PC-9 (cell line): Measurements from ENCODE around the gene RRBP1. TPM values are rescaled to one million over a fixed set of nuclear protein-coding genes. Genes with fewer than 3 reads are reported as not detected.

ENCODE experiments used
- BruUV-seq: library from RNA; stranded (reverse); fragments of 400-500 nt; replicated peaks from 2 replicates; lab custom pipeline; 2021; lab: Mats Ljungman, UMichigan
- CTCF ChIA-PET: fragments of 300-600 bp; sonication (Branson Sonifier 250); formaldehyde crosslinking; loops from one replicate; lab custom pipeline; 2022; ENCODE audit warnings: antibody characterized with exemption; lab: Charles Lee
- POLR2A ChIA-PET: fragments of 300-600 bp; sonication (Branson Sonifier 250); formaldehyde crosslinking; loops from one replicate; lab custom pipeline; 2022; ENCODE audit warnings: antibody characterized with exemption; ENCODE audit not compliant: unreplicated experiment; lab: Charles Lee
- DNase-seq, 2 experiments: peaks; one replicate each; pipeline versions ENCODE4 v3.0.0 to v3.0.0-alpha.2; 2015 to 2022; ENCODE audit warnings: mixed read lengths in 1 of 2
- H2AFZ ChIP-seq: fragments of 200-600 bp; sonication (generic); 2 replicates; pipeline ENCODE4 v1.8.1; 2017; ENCODE audit warnings: antibody characterized with exemption
- H3F3A ChIP-seq: fragments of 200-600 bp; sonication (generic); 2 replicates; pipeline ENCODE4 v1.8.1; 2017; ENCODE audit warnings: antibody characterized with exemption, mild to moderate bottlenecking, low read depth; ENCODE audit not compliant: insufficient read depth
- H3K27ac ChIP-seq: fragments of 200-600 bp; sonication (generic); 2 replicates; pipeline ENCODE4 v1.6.1; 2016; ENCODE audit warnings: mixed run types
- H3K27me3 ChIP-seq: fragments of 200-600 bp; sonication (generic); 2 replicates; pipeline ENCODE4 v1.6.1; 2016; ENCODE audit warnings: low read depth, mixed run types; ENCODE audit not compliant: insufficient read depth
- H3K36me3 ChIP-seq: fragments of 200-600 bp; sonication (generic); 2 replicates; pipeline ENCODE4 v1.6.1; 2016; ENCODE audit warnings: low read depth, mixed run types
- H3K4me1 ChIP-seq: fragments of 200-600 bp; sonication (generic); replicated peaks from 2 replicates; pipeline ENCODE4 v1.6.1; 2016; ENCODE audit warnings: mixed run types; ENCODE audit not compliant: insufficient read depth
- H3K4me2 ChIP-seq: fragments of 200-600 bp; sonication (generic); 2 replicates; pipeline ENCODE4 v1.6.1; 2017; ENCODE audit warnings: mixed run types
- H3K4me3 ChIP-seq: fragments of 200-600 bp; sonication (generic); 2 replicates; pipeline ENCODE4 v1.6.1; 2016; ENCODE audit warnings: mixed run types
- H3K79me2 ChIP-seq: fragments of 200-600 bp; sonication (generic); 2 replicates; pipeline ENCODE4 v1.6.1; 2017; ENCODE audit warnings: low read depth, mixed run types
- H3K9me2 ChIP-seq: fragments of 200-600 bp; sonication (generic); 2 replicates; pipeline ENCODE4 v1.8.1; 2017; ENCODE audit warnings: mild to moderate bottlenecking; ENCODE audit not compliant: insufficient read depth
- H3K9me3 ChIP-seq: fragments of 200-600 bp; sonication (generic); 2 replicates; pipeline ENCODE4 v1.8.1; 2016; ENCODE audit warnings: low read depth; ENCODE audit not compliant: insufficient read depth
- H4K20me1 ChIP-seq: fragments of 200-600 bp; sonication (generic); 2 replicates; pipeline ENCODE4 v1.8.1; 2017; ENCODE audit not compliant: insufficient read depth
- CTCF ChIP-seq: fragments of 200-600 bp; sonication (generic); conservative IDR thresholded peaks from 2 replicates; pipeline ENCODE4 v1.6.1; 2017; ENCODE audit warnings: mixed run types, antibody characterized with exemption, mild to moderate bottlenecking, moderate library complexity
- EZH2 ChIP-seq: fragments of 200-600 bp; sonication (generic); IDR thresholded peaks from 2 replicates; pipeline ENCODE4 v1.8.0; 2017; ENCODE audit warnings: antibody characterized with exemption, low read depth
- intact Hi-C: fragments of 100-400 bp; cut with micrococcal nuclease; formaldehyde crosslinking; loops from one replicate; pipeline ENCODE4 v1.10.0; 2022; ENCODE audit not compliant: unreplicated experiment
- total RNA-seq: library from RNA; stranded (reverse); gene quantifications from 2 replicates; pipeline ENCODE4 v1.2.3, GENCODE V29; 2021

RRBP1 gene
- total RNA-seq, 1 experiment from 2014 or later = 144 TPM

GRCh38 chr20:17617868-17618672, 64.0 kb downstream of the RRBP1 start:
- no peak overlapping the region for H3K4me2 ChIP-seq
- intact Hi-C loops = loop anchor here (1.0 to 5.0 kb wide), 3 partner anchors 81 to 816 kb away; no protein-coding TSS in a partner anchor
- DNase-seq = no peak
- no peak overlapping the region for H3K4me3 ChIP-seq
- ChIA-PET CTCF (interaction anchor here (0.7 kb wide), 1 partner anchor 84 kb away, joined by 7 read pairs; no protein-coding TSS in a partner anchor), POLR2A (interaction anchor here (0.6 kb wide), 2 partner anchors 18 to 61 kb away, joined by 4 to 7 read pairs; no protein-coding TSS in a partner anchor)
- no peak overlapping the region for H2AFZ ChIP-seq
- TF ChIP-seq EZH2 (no peak), CTCF (peak; percentile 16; the same call in 1 of the 2 replicates)
- no peaks in the 10 kb centered on the region for H3K79me2 ChIP-seq
- no peaks in the 10 kb centered on the region for H3K27me3 ChIP-seq
- H3K4me1 ChIP-seq = no peaks in the 10 kb centered on the region
- H3K9me2 ChIP-seq = no peaks in the 10 kb centered on the region
- no peaks in the 10 kb centered on the region for H3F3A ChIP-seq
- no peaks in the 10 kb centered on the region for H3K36me3 ChIP-seq
- no TSS peak for BruUV-seq
- H3K27ac ChIP-seq = no peak overlapping the region
- H4K20me1 ChIP-seq = no peaks in the 10 kb centered on the region; the same call in 1 of the 2 replicates
- H3K9me3 ChIP-seq = no peaks in the 10 kb centered on the region

- Histone ChIP-seq H3K4me3 (no peak overlapping the region), H3F3A (no peaks in the 10 kb centered on the region), H3K9me3 (no peaks in the 10 kb centered on the region), H2AFZ (no peak overlapping the region), H3K9me2 (no peaks in the 10 kb centered on the region), H3K4me2 (no peak overlapping the region), H4K20me1 (no peaks in the 10 kb centered on the region; the same call in 1 of the 2 replicates), H3K4me1 (no peaks in the 10 kb centered on the region), H3K79me2 (no peaks in the 10 kb centered on the region), H3K36me3 (no peaks in the 10 kb centered on the region), H3K27ac (no peak overlapping the region), H3K27me3 (no peaks in the 10 kb centered on the region)
- DNase-seq = peak in 1 of 2 experiments; percentile 55
- POLR2A ChIA-PET = no interaction called here
- intact Hi-C loops = loop anchor here (1.0 to 5.0 kb wide), 3 partner anchors 80 to 815 kb away; no protein-coding TSS in a partner anchor
- no TSS peak for BruUV-seq
- CTCF ChIA-PET = no interaction called here
- TF ChIP-seq CTCF (peak; percentile 82), EZH2 (no peak)
Measured at GRCh38 chr20:17617212-17617867, 64.7 kb downstream of the RRBP1 start.

GRCh38 chr20:17616480-17617211, 65.4 kb downstream of the RRBP1 start:
- H3K27ac ChIP-seq = no peak overlapping the region
- no peak overlapping the region for H3K4me2 ChIP-seq
- no peak for DNase-seq
- H3K9me3 ChIP-seq = no peaks in the 10 kb centered on the region
- H2AFZ ChIP-seq = no peak overlapping the region
- TF ChIP-seq CTCF (no peak), EZH2 (no peak)
- H3K9me2 ChIP-seq = no peaks in the 10 kb centered on the region
- no peaks in the 10 kb centered on the region; the same call in 1 of the 2 replicates for H4K20me1 ChIP-seq
- H3K79me2 ChIP-seq = no peaks in the 10 kb centered on the region
- no peak overlapping the region for H3K4me3 ChIP-seq
- ChIA-PET POLR2A (no interaction called here), CTCF (no interaction called here)
- no peaks in the 10 kb centered on the region for H3K36me3 ChIP-seq
- intact Hi-C loops = loop anchor here (1.0 to 5.0 kb wide), 3 partner anchors 79 to 814 kb away; no protein-coding TSS in a partner anchor
- no TSS peak for BruUV-seq
- no peaks in the 10 kb centered on the region for H3F3A ChIP-seq
- no peaks in the 10 kb centered on the region for H3K27me3 ChIP-seq
- H3K4me1 ChIP-seq = no peaks in the 10 kb centered on the region
